ENCODE measurements around the gene FSTL3. TPM values are rescaled to one million over a fixed set of nuclear protein-coding genes. Genes with fewer than 3 reads are reported as not detected.

Gene FSTL3
- total RNA-seq, 3 donors from 2014 or later (not counting 1 experiment from before 2014, with no cell fraction given) = 1.5 to 1.9 (median 1.5) TPM

DNA sequence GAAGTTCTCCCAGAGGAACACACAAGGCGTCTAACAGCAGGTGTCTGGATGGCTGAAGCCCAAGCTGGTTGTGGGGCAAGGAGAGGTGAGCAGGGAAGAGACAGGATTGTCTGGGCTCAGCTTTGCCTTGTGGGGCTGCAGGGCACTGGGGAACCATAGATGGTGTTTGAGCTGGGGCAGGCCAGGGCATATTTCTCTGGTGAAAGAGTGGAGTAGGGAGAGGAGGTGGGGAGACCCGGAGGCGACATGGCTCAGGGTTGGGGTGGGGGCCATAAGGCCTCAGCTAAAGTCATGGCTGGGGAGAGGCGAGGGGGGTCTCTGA is 27.1 kb downstream of the FSTL3 start:
- no peak overlapping the region for H3K4me3 ChIP-seq (ENCODE audit: low read length)
- intact Hi-C loops (cut with micrococcal nuclease) = loop anchor here (5.0 kb wide), 1 partner anchor 41 kb away; the partner anchor contains the start of gene RNF126
- Mint-ChIP-seq H3K9me3 (no peaks in the 10 kb centered on the region), H3K4me3 (peak overlapping the region; percentile 47), H3K27me3 (ENCODE audit: low read depth in 2 of 2) (peaks cover 6 to 7% of the 10 kb centered on the region in 2 donors), H3K36me3 (no peaks in the 10 kb centered on the region), H3K4me1 (peaks cover 9 to 10% of the 10 kb centered on the region in 2 donors), H3K27ac (peak overlapping the region; percentile 5 to 8)
- H3K4me1 ChIP-seq (ENCODE audit: control insufficient read depth, insufficient read depth, low read length) = peaks cover 19% of the 10 kb centered on the region
- peaks cover 5% of the 10 kb centered on the region for H3K27me3 ChIP-seq (ENCODE audit: control insufficient read depth, insufficient read depth, low read length)
- TF ChIP-seq, protein P1, sequence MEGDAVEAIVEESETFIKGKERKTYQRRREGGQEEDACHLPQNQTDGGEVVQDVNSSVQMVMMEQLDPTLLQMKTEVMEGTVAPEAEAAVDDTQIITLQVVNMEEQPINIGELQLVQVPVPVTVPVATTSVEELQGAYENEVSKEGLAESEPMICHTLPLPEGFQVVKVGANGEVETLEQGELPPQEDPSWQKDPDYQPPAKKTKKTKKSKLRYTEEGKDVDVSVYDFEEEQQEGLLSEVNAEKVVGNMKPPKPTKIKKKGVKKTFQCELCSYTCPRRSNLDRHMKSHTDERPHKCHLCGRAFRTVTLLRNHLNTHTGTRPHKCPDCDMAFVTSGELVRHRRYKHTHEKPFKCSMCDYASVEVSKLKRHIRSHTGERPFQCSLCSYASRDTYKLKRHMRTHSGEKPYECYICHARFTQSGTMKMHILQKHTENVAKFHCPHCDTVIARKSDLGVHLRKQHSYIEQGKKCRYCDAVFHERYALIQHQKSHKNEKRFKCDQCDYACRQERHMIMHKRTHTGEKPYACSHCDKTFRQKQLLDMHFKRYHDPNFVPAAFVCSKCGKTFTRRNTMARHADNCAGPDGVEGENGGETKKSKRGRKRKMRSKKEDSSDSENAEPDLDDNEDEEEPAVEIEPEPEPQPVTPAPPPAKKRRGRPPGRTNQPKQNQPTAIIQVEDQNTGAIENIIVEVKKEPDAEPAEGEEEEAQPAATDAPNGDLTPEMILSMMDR (IDR thresholded peaks at IDR 0.05) = no peak
- DNase-seq (peak in 1 of 2 donors; percentile 17), ATAC-seq (peak in 1 of 3 donors; percentile 4)
- 26% methylated on average over 4 of the region's 4 CpGs for WGBS (ENCODE audit: insufficient coverage)
- peak overlapping the region; percentile 30 for H3K27ac ChIP-seq (ENCODE audit: low read length)
- H3K9me3 ChIP-seq (ENCODE audit: control insufficient read depth, insufficient read depth, low read length) = no peaks in the 10 kb centered on the region
- no peaks in the 10 kb centered on the region for H3K36me3 ChIP-seq (ENCODE audit: control insufficient read depth, insufficient read depth, low read length)

DNA sequence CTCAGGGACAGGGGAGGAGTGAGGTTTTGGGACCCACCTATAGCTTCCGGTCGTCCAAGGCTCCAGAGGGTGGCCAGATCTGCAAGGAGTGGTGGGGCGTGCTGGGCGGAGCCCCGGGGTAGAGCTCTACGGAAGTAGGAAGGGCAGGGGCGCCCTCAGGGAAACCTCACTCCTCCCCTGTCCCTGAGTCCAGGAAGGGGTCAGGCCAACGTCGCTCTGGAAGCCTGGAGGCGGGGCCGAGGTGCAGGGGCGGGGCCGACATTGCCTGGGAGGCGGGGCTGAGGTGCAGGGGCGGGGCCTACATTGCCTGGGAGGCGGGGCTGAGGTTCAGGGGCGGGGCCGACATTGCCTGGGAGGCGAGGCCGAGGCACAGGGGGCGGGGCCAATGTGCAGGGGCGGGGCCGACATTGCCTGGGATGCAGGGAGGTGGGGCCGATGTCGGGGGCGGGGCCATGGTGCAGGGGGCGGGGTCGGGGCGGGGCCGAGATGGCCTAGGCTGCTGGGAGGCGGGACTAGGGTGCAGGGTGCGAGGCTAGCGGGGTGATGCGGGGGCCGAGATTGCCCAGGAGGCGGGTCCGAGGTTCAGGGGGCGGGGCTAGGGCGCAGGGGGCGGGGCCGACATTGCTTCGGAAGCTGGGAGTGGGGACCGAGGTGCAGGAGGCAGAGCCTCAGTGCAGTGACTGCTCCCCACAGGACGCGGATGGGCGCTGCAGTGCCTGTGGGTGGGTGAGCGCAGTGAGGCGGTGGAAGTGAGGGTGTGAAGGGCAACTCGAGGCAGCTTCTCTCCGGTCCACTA is 27.7 kb downstream of the FSTL3 start:
- H3K9me3 Mint-ChIP-seq = no peaks in the 10 kb centered on the region
- TF ChIP-seq, protein P1 (IDR thresholded peaks at IDR 0.05) = no peak
- H3K27ac Mint-ChIP-seq = peak overlapping the region; percentile 5 to 8
- no peaks in the 10 kb centered on the region for H3K36me3 Mint-ChIP-seq
- WGBS (ENCODE audit: insufficient coverage) = 2% methylated on average over 46 of the region's 50 CpGs
- no peaks in the 10 kb centered on the region for H3K9me3 ChIP-seq (ENCODE audit: control insufficient read depth, insufficient read depth, low read length)
- H3K4me1 Mint-ChIP-seq = peaks cover 9 to 10% of the 10 kb centered on the region in 2 donors
- H3K4me3 ChIP-seq (ENCODE audit: low read length) = no peak overlapping the region
- intact Hi-C loops (cut with micrococcal nuclease) = loop anchor here (5.0 kb wide), 1 partner anchor 42 kb away; the partner anchor contains the start of gene RNF126
- peaks cover 6 to 7% of the 10 kb centered on the region in 2 donors for H3K27me3 Mint-ChIP-seq (ENCODE audit: low read depth in 2 of 2)
- no peaks in the 10 kb centered on the region for H3K36me3 ChIP-seq (ENCODE audit: control insufficient read depth, insufficient read depth, low read length)
- H3K27ac ChIP-seq (ENCODE audit: low read length) = no peak overlapping the region
- no peak overlapping the region for H3K4me3 Mint-ChIP-seq
- ATAC-seq (peak; percentile 83 to 92 (median 89)), DNase-seq (peak; percentile 73 to 76)
- peaks cover 21% of the 10 kb centered on the region for H3K4me1 ChIP-seq (ENCODE audit: control insufficient read depth, insufficient read depth, low read length)
- H3K27me3 ChIP-seq (ENCODE audit: control insufficient read depth, insufficient read depth, low read length) = peaks cover 7% of the 10 kb centered on the region

DNA sequence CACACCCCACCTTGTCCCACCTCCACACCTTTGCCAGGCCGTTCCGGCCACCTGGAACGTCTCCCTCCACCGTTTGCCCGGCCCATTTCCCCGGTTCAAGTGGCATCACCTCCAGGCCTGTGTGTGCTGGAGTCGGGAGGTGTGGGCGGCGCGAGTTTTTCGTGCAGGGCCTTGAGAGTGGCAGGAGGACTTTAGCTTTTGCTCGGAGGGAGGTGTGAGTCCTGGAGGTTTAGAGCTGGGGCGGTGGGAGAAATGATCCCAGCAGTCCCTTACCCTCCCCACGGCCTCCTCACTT is 28.2 kb downstream of the FSTL3 start:
- ATAC-seq (no peak), DNase-seq (no peak)
- no peaks in the 10 kb centered on the region for H3K36me3 Mint-ChIP-seq
- no peak overlapping the region for H3K27ac Mint-ChIP-seq
- peaks cover 9 to 10% of the 10 kb centered on the region in 2 donors for H3K4me1 Mint-ChIP-seq
- H3K4me1 ChIP-seq (ENCODE audit: control insufficient read depth, insufficient read depth, low read length) = peaks cover 20% of the 10 kb centered on the region
- no peak overlapping the region for H3K27ac ChIP-seq (ENCODE audit: low read length)
- no peaks in the 10 kb centered on the region for H3K9me3 Mint-ChIP-seq
- no peaks in the 10 kb centered on the region for H3K36me3 ChIP-seq (ENCODE audit: control insufficient read depth, insufficient read depth, low read length)
- H3K4me3 Mint-ChIP-seq = no peak overlapping the region
- TF ChIP-seq, protein P1 (IDR thresholded peaks at IDR 0.05) = no peak
- WGBS (ENCODE audit: insufficient coverage) = 5% methylated on average over 11 of the region's 14 CpGs
- no peaks in the 10 kb centered on the region for H3K9me3 ChIP-seq (ENCODE audit: control insufficient read depth, insufficient read depth, low read length)
- peaks cover 6 to 7% of the 10 kb centered on the region in 2 donors for H3K27me3 Mint-ChIP-seq (ENCODE audit: low read depth in 2 of 2)
- H3K27me3 ChIP-seq (ENCODE audit: control insufficient read depth, insufficient read depth, low read length) = peaks cover 7% of the 10 kb centered on the region
- no peak overlapping the region for H3K4me3 ChIP-seq (ENCODE audit: low read length)
- intact Hi-C loops (cut with micrococcal nuclease) = loop anchor here (5.0 kb wide), 1 partner anchor 42 kb away; the partner anchor contains the start of gene RNF126

Data from natural killer cell (primary cell).